HCT116 (cell line): ENCODE data around the gene ARSG. TPM values are rescaled to one million over a fixed set of nuclear protein-coding genes. Genes with fewer than 3 reads are reported as not detected.

ENCODE experiments used
- ATAC-seq: fragments of 200-7000 bp; cut with Tn5 transposase; 2 replicates; pipeline ENCODE4 v1.9.1; 2020; ENCODE audit warnings: mild to moderate bottlenecking, moderate library complexity
- BruUV-seq: library from RNA; stranded (reverse); fragments of 400-500 nt; replicated peaks from 2 replicates; lab custom pipeline; 2021; lab: Mats Ljungman, UMichigan
- CTCF ChIA-PET: fragments of 300-600 bp; sonication (Branson Sonifier 250); formaldehyde crosslinking; loops from one replicate; lab custom pipeline; 2021; ENCODE audit warnings: antibody characterized with exemption; lab: Charles Lee
- POLR2A ChIA-PET: fragments of 300-600, 350-600 bp; sonication (Branson Sonifier 250); formaldehyde crosslinking; loops from one replicate; lab custom pipeline; 2021; ENCODE audit warnings: antibody characterized with exemption; lab: Charles Lee
- RAD21 ChIA-PET, 2 experiments: fragments of 300-600 bp; sonication (Branson Sonifier 250); formaldehyde crosslinking; loops; one replicate each; lab custom pipeline; 2023; ENCODE audit warnings: low total read pairs in 2 of 2; ENCODE audit not compliant: uncharacterized antibody in 2 of 2, unreplicated experiment in 2 of 2, low non-redundant PET in 1 of 2; lab: Charles Lee
- DNase-seq: peaks from one replicate; pipeline ENCODE4 v3.0.0-alpha.2; 2010; ENCODE audit warnings: low read depth, low spot score
- H2AFZ ChIP-seq: fragments of 200-600 bp; shearing (Covaris generic), sonication (generic); 2 replicates; pipeline ENCODE4 v1.6.1; 2017; ENCODE audit warnings: low read depth, mixed run types, mixed read lengths, antibody characterized with exemption, low read length; ENCODE audit not compliant: poor library complexity, severe bottlenecking
- H3K27ac ChIP-seq: 2 replicates; pipeline ENCODE4 v1.5.1; 2012; ENCODE audit warnings: low read depth, low read length
- H3K27me3 ChIP-seq: fragments of 200-600 bp; sonication (generic); 2 replicates; pipeline ENCODE4 v1.6.1; 2016; ENCODE audit warnings: mixed run types, low read length, mixed read lengths; ENCODE audit not compliant: insufficient read depth
- H3K36me3 ChIP-seq, 2 experiments: fragments of 200-500 bp in 1 of 2; fragments of 200-600 bp in 1 of 2; sonication (Bioruptor generic) in 1 of 2; sonication (generic) in 1 of 2; 2 replicates each; pipeline versions ENCODE4 v1.5.1 to v1.6.1; 2014 to 2016; ENCODE audit warnings: low read length in 2 of 2, inconsistent platforms in 1 of 2, mixed read lengths in 1 of 2, mixed run types in 1 of 2; ENCODE audit not compliant: insufficient read depth in 2 of 2, control insufficient read depth in 1 of 2
- H3K4me1 ChIP-seq, 2 experiments: fragments of 200-600 bp in 1 of 2; sonication (generic) in 1 of 2; 2 replicates each; pipeline versions ENCODE4 v1.5.1 to v1.6.1; 2012 to 2017; ENCODE audit warnings: low read length in 2 of 2, inconsistent platforms in 1 of 2, mild to moderate bottlenecking in 1 of 2, mixed read lengths in 1 of 2, mixed run types in 1 of 2, moderate library complexity in 1 of 2; ENCODE audit not compliant: insufficient read depth in 2 of 2, control insufficient read depth in 1 of 2
- H3K4me2 ChIP-seq: fragments of 200-600 bp; sonication (generic); 2 replicates; pipeline ENCODE4 v1.6.1; 2017; ENCODE audit warnings: mixed run types, low read length, mixed read lengths
- H3K4me3 ChIP-seq, 2 experiments: fragments of 200-600 bp in 1 of 2; sonication (generic) in 1 of 2; replicated peaks in 1 of 2; 2 replicates each; pipeline ENCODE4 v1.5.1; 2011 to 2016; ENCODE audit warnings: low read length in 2 of 2, control low read depth in 1 of 2, low read depth in 1 of 2, mild to moderate bottlenecking in 1 of 2, mixed read lengths in 1 of 2, mixed run types in 1 of 2
- H3K79me2 ChIP-seq: fragments of 200-600 bp; sonication (generic); 2 replicates; pipeline ENCODE4 v1.6.1; 2017; ENCODE audit warnings: mild to moderate bottlenecking, mixed run types, low read length, moderate library complexity, mixed read lengths; ENCODE audit not compliant: insufficient read depth
- H3K9ac ChIP-seq: fragments of 200-600 bp; sonication (generic); 2 replicates; pipeline ENCODE4 v1.6.1; 2016; ENCODE audit warnings: low read length, mixed read lengths
- H3K9me2 ChIP-seq: fragments of 200-600 bp; sonication (generic), shearing (Covaris generic); 2 replicates; pipeline ENCODE4 v1.6.1; 2017; ENCODE audit warnings: mixed run types, mild to moderate bottlenecking, moderate library complexity; ENCODE audit not compliant: insufficient read depth
- H3K9me3 ChIP-seq, 2 experiments: fragments of 200-500 bp in 1 of 2; fragments of 200-600 bp in 1 of 2; sonication (Bioruptor generic) in 1 of 2; sonication (generic) in 1 of 2; 2 replicates each; pipeline ENCODE4 v1.6.1; 2014 to 2017; ENCODE audit warnings: low read length in 2 of 2, mixed read lengths in 2 of 2, inconsistent platforms in 1 of 2, low read depth in 1 of 2, mild to moderate bottlenecking in 1 of 2, mixed run types in 1 of 2, moderate library complexity in 1 of 2; ENCODE audit not compliant: control insufficient read depth in 1 of 2, insufficient read depth in 1 of 2
- H4K20me1 ChIP-seq: fragments of 200-600 bp; sonication (generic), shearing (Covaris generic); 2 replicates; pipeline ENCODE4 v1.6.1; 2017; ENCODE audit warnings: mixed run types, mild to moderate bottlenecking, moderate library complexity; ENCODE audit not compliant: insufficient read depth
- EGR1 ChIP-seq: IDR thresholded peaks from 2 replicates; pipeline ENCODE4 v1.6.1; 2012; ENCODE audit warnings: low read depth
- EZH2 ChIP-seq: fragments of 200-600 bp; sonication (generic); IDR thresholded peaks from 2 replicates; pipeline ENCODE4 v1.6.1; 2017; ENCODE audit warnings: antibody characterized with exemption, mixed run types
- FOSL1 ChIP-seq: IDR thresholded peaks from 2 replicates; pipeline ENCODE4 v1.6.1; 2012; ENCODE audit warnings: low read depth
- JUND ChIP-seq: IDR thresholded peaks from 2 replicates; pipeline ENCODE4 v1.6.1; 2012
- POLR2A ChIP-seq: IDR thresholded peaks from 2 replicates; pipeline ENCODE4 v1.7.0; 2011; ENCODE audit warnings: borderline replicate concordance; ENCODE audit not compliant: insufficient read depth, insufficient read length; ENCODE audit errors: extremely low read depth
- RAD21 ChIP-seq: IDR thresholded peaks from 2 replicates; pipeline ENCODE4 v1.6.1; 2012; ENCODE audit warnings: low read depth, mild to moderate bottlenecking
- SP1 ChIP-seq: IDR thresholded peaks from 2 replicates; pipeline ENCODE4 v1.6.1; 2012; ENCODE audit warnings: low read depth
- TCF7L2 ChIP-seq: IDR thresholded peaks from 2 replicates; pipeline ENCODE4 v1.7.0; 2011; ENCODE audit warnings: borderline replicate concordance, inconsistent platforms; ENCODE audit not compliant: insufficient read depth, insufficient read length; ENCODE audit errors: extremely low read depth
- YY1 ChIP-seq: IDR thresholded peaks from 2 replicates; pipeline ENCODE4 v1.6.1; 2011; ENCODE audit warnings: low read length, low read depth, moderate library complexity, mild to moderate bottlenecking; ENCODE audit not compliant: insufficient replicate concordance; ENCODE audit errors: extremely low read depth
- ZFX ChIP-seq: fragments of 450-650 bp; IDR thresholded peaks from 2 replicates; pipeline ENCODE4 v1.6.1; 2017
- intact Hi-C: fragments of 100-400 bp; cut with micrococcal nuclease; formaldehyde crosslinking; loops from 2 replicates; pipeline ENCODE4 v1.10.0; 2022
- total RNA-seq: library from RNA; stranded (reverse); gene quantifications from one replicate; pipeline ENCODE4 v1.2.1, GENCODE V29; 2021; ENCODE audit not compliant: unreplicated experiment
- TF ChIP-seq, protein P1 (sequence below), 3 experiments: fragments of 200-600 bp in 1 of 3; sonication (generic) in 1 of 3; IDR thresholded peaks in 2 of 3; conservative IDR thresholded peaks in 1 of 3; 2 replicates each; pipeline ENCODE4 v1.5.1; 2012 to 2017; ENCODE audit warnings: low read depth in 2 of 3, low read length in 2 of 3, antibody characterized with exemption in 1 of 3, borderline replicate concordance in 1 of 3, control low read depth in 1 of 3, mild to moderate bottlenecking in 1 of 3, mixed read lengths in 1 of 3, mixed run types in 1 of 3, moderate library complexity in 1 of 3; ENCODE audit not compliant: insufficient read depth in 1 of 3

ARSG gene
- total RNA-seq, 1 experiment from 2014 or later, result 17.1 TPM

DNA sequence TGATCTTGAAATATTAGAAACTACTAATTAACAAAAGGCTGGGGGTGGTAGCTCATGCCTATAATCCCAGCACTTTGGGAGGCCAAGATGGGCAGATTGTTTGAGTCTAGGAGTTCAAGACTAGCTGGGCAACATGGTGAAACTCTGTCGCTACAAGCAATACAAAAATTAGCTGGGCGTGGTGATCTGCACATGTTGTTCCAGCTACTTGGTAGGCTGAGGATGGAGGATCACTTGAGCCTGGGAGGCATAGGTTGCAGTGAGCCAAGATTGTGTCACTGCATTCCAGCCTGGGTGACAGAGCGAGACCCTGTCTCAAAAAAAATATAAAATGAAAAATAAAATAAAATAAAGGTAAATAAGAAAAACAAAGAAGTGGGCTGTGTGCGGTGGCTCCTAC is 66.6 kb downstream of the ARSG start:
- Histone ChIP-seq H4K20me1 (no peaks in the 10 kb centered on the region), H3K4me3 (no peak overlapping the region), H2AFZ (no peak overlapping the region), H3K79me2 (no peaks in the 10 kb centered on the region), H3K36me3 (no peaks in the 10 kb centered on the region), H3K9me3 (no peaks in the 10 kb centered on the region), H3K9ac (no peak overlapping the region), H3K4me2 (no peak overlapping the region), H3K4me1 (peaks cover 21 to 24% of the 10 kb centered on the region in 2 experiments), H3K27me3 (no peaks in the 10 kb centered on the region), H3K27ac (no peak overlapping the region), H3K9me2 (no peaks in the 10 kb centered on the region)
- RAD21 ChIA-PET, result no interaction called here
- intact Hi-C loops, result no loop called here
- CTCF ChIA-PET, result no interaction called here
- DNase-seq (no peak), ATAC-seq (no peak)
- no TSS peak for BruUV-seq
- POLR2A ChIA-PET, result interaction anchor here (1.1 kb wide), 1 partner anchor 24 kb away, joined by 3 read pairs; no protein-coding TSS in a partner anchor
- TF ChIP-seq SP1 (no peak), RAD21 (no peak), POLR2A (no peak), FOSL1 (no peak), YY1 (no peak), JUND (no peak), EGR1 (no peak), EZH2 (no peak), TCF7L2 (no peak), ZFX (no peak)
- TF ChIP-seq, protein P1, sequence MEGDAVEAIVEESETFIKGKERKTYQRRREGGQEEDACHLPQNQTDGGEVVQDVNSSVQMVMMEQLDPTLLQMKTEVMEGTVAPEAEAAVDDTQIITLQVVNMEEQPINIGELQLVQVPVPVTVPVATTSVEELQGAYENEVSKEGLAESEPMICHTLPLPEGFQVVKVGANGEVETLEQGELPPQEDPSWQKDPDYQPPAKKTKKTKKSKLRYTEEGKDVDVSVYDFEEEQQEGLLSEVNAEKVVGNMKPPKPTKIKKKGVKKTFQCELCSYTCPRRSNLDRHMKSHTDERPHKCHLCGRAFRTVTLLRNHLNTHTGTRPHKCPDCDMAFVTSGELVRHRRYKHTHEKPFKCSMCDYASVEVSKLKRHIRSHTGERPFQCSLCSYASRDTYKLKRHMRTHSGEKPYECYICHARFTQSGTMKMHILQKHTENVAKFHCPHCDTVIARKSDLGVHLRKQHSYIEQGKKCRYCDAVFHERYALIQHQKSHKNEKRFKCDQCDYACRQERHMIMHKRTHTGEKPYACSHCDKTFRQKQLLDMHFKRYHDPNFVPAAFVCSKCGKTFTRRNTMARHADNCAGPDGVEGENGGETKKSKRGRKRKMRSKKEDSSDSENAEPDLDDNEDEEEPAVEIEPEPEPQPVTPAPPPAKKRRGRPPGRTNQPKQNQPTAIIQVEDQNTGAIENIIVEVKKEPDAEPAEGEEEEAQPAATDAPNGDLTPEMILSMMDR (IDR thresholded peaks at IDR 0.05 in 2 of 3, conservative IDR thresholded peaks at IDR 0.05 in 1 of 3; ENCODE audit: borderline replicate concordance in 1 of 3, insufficient read depth in 1 of 3, low read depth in 2 of 3, low read length in 2 of 3), result no peak
- TF ChIP-seq, all 23 proteins: peak for 0
